Superior temporal gyrus (tissue), 1 donor: Measurements from ENCODE around the gene NAT8L.
"Not testable (repeated sequence)": the region's sequence is repeated elsewhere in the genome, so short reads cannot be mapped to it uniquely, and the experiment has no call there.

Experiments used
- DNase-seq: peaks from one replicate; pipeline ENCODE4 v3.0.0-alpha.2; 2016; ENCODE audit errors: extremely low spot score

The NAT8L gene, protein sequence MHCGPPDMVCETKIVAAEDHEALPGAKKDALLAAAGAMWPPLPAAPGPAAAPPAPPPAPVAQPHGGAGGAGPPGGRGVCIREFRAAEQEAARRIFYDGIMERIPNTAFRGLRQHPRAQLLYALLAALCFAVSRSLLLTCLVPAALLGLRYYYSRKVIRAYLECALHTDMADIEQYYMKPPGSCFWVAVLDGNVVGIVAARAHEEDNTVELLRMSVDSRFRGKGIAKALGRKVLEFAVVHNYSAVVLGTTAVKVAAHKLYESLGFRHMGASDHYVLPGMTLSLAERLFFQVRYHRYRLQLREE

DNA sequence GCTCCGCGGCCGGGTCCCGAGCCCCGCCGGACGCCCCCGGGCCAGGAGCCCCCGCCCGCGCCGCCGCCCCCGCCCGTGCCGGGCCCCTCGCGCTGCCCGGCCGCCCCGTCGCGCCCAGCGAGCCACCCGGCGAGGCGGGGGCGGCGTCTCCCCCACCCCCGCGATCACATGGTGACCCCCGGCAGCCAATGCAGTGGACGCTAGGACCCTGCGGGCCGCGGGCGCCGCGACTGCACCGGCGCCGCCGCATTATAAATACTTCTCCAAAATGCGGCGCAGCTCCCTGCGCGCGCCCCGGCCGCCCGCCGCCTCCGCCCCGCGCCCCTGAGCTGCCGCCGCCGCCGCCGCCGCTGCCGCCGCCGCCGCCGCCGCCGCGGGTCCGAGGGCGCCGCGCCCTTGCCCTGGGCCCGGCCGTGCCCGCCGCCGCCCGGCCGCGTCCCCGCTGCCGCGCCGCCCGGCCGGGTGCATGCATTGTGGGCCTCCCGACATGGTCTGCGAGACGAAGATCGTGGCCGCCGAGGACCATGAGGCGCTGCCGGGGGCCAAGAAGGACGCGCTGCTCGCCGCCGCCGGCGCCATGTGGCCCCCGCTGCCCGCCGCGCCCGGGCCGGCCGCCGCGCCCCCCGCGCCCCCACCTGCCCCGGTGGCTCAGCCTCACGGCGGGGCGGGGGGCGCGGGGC lies at the start of gene NAT8L:
Gene NAT8L, plus strand, starts transcription at position 282 of the 680 bp plus-strand sequence. Its CDS starts 185 bp downstream, at position 467.
- peak; percentile 69 for DNase-seq

DNA sequence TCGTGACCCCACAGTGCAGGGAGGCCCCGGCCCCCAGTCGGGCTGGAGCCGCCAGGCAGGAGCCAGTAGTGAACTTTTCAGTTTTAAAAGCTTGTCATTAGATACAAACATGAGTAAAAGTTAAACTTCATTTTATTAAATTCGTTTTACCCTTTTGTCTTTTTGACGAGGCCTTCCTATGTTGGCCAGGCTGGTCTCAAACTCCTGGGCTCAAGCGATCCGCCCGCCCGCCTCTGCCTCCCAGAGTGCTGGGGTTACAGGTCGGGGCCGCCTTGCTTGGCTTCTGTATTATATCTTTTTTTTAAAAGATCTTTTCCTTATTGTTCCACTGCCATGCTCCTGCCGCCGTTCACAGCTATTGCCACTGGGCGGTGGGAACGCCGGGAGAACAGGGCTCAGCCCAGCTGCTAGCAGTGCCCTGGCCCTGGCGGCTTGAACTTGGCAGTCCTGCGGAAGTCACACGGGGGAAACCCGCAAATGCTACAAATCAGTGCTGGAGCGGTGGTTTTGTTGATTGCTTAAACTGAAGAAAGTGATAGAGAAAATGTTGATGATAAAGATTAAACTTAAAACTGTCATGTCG lies 49.4 kb upstream of the NAT8L start:
- peak; percentile 50 for DNase-seq

DNA sequence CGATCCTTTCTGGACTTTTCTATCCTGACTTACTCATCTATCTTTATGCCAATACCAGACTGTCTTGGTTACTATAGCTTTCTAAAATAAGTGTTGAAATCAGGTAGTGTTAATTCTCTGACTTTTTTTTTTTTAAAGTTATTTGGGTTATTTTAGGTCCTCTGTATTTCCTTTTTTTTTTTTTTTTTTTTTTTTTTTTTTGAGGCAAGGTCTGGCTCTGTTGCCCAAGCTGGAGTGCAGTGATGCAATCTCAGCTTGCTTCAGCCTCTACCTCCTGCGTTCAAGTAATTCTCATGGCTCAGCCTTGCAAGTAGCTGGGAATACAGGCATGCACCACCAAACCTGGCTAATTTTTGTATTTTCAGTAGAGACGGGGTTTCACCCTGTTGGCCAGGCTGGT lies 47.5 kb upstream of the NAT8L start:
- no peak for DNase-seq

DNA sequence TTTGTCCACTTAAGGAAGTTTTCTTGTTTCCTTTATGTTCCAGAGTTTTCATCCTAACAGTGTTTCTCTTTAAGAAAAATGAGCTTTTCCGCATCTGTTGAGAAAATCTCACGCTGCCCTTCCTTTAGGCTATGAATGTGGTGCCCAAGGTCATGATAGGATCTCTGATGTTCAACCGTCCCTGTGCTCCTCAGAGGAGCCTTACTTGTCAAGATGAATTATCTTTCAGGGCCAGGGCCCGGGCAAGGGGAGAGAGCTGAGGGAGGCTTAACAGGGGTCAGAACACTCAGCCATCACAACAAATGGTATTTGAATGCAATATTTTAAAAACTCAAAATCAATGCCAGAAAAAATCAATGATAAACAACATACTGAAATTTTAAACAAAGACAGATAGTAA lies 44.1 kb upstream of the NAT8L start:
- no peak for DNase-seq

DNA sequence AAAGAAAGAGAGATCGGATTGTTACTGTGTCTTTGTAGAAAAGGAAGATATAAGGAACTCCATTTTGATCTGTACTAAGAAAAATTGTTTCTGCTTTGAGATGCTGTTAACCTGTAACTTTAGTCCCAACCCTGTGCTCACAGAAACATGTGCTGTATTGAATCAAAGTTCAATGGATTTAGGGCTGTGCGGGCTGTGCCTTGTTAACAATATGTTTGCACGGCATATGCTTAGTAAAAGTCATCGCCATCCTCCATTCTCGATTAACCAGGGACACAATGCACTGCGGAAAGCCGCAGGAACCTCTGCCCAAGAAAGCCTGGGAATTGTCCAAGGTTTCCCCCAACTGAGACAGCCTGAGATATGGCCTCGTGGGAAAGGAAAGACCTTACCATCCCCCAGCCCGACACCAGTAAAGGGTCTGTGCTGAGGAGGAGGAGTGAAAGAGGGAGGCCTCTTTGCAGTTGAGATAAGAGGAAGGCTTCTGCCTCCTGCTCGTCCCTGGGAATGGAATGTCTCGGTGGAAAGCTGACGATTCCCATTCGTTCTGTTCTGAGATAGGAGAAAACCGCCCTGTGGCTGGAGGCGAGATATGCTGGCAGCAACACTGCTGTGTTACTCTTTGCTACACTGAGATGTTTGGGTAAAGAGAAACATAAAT lies 37.6 kb upstream of the NAT8L start:
- not testable (repeated sequence) for DNase-seq

DNA sequence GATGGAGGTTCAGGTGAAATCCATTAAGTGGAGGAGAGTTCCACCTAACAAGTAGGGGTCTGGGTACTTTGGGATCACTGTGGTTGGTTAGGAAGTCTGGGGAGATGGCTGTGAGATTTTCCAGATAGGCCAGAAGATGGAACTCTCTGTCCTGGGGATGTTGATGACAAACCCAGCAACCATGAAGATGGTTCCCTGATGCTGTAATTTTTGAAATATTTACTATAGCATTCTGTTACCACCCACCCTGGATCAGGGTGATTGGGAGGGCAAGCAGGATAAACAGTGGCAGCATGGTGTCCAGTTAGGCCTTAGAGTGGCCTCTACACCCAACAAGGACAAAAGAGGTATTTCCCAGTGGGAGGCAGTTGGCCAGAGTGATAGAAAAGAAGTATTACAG lies 34.4 kb upstream of the NAT8L start:
- DNase-seq: no peak

DNA sequence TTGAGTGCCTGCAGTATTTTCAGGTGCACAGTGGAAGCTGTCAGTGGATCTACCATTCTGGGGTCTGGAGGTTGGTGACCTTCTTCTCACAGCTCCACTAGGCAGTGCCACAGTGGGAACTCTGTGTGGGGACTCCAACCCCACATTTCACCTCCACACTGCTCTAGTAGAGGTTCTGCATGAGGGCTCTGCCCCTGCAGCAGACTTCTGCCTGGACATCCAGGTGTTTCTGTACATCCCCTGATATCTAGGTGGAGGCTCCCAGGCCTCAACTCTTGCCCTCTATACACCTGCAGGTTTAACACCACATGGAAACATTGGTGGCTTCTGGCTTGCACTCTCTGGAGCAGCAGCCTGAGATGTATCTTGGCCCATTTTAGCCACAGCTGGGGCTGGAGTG lies 33.3 kb upstream of the NAT8L start:
- DNase-seq: no peak

DNA sequence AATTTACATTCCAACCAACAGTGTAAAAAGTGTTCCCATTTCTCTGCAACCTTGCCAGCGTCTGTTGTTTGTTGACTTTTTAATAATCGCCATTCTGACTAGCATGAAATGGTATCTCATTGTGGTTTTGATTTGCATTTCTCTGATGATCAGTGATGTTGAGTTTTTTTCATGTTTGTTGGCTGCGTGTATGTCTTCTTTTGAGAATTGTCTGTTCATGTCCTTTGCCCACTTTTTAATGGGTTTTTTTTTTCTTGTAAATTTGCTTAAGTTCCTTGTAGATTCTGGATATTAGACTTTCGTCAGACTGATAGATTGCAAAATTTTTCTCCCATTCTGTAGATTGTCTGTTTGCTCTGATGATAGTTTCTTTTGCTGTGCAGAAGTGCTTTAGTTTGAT lies 32.0 kb upstream of the NAT8L start:
- DNase-seq: not testable (repeated sequence)

DNA sequence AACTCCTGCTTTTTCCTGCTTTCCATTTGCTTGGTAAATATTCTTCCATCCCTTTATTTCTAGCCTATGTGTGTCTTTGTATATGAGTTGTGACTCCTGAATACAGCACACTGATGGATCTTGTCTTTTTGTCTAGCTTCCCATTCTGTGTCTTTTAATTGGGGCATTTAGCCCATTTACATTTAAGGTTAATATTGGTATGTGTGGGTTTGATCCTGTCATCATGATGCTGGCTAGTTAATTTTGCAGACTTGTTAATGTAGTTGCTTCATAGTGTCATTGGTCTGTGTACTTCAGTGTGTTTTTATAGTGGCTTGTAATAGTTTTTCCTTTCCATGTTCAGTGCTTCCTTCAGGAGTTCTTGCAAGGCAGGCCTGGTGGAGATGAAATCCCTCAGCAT lies 28.0 kb upstream of the NAT8L start:
- DNase-seq: not testable (repeated sequence)

DNA sequence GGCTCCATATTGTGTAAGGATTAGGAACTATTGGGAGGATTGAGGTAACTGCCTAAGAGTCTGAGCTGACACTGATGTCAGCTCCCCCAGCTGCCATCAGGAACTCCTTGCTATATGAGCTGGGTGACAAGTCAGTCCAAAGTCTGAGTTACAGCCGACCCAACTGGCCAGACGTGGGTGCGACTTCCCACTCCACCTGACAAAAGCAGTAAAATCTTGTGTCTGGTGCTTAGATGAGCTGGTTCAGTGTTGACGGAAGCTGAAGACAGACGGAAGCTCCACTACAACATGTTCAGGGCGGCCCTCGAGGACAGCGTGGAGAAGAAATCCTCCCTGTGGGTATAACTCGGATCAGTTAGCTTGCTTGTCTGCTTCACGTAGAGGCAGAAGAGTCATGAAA lies 22.8 kb upstream of the NAT8L start:
- no peak for DNase-seq

DNA sequence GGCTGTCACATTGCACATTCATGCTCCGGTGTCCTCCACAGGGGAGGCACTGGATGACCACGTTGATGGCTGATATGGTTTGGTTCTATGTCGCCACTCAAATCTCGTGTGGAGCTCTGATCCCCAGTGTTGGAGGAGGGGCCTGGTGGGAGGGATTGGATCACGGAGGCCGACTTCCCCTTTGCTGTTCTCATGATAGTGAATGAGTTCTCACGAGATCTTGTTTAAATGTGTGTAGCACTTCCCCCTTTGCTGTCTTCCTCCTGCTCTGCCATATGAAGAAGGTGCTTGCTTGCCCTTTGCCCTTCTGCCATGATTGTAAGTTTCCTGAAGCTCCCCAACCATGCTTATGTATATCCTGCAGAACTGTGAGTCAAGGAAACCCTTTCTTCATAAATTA lies 22.3 kb upstream of the NAT8L start:
- DNase-seq: no peak

DNA sequence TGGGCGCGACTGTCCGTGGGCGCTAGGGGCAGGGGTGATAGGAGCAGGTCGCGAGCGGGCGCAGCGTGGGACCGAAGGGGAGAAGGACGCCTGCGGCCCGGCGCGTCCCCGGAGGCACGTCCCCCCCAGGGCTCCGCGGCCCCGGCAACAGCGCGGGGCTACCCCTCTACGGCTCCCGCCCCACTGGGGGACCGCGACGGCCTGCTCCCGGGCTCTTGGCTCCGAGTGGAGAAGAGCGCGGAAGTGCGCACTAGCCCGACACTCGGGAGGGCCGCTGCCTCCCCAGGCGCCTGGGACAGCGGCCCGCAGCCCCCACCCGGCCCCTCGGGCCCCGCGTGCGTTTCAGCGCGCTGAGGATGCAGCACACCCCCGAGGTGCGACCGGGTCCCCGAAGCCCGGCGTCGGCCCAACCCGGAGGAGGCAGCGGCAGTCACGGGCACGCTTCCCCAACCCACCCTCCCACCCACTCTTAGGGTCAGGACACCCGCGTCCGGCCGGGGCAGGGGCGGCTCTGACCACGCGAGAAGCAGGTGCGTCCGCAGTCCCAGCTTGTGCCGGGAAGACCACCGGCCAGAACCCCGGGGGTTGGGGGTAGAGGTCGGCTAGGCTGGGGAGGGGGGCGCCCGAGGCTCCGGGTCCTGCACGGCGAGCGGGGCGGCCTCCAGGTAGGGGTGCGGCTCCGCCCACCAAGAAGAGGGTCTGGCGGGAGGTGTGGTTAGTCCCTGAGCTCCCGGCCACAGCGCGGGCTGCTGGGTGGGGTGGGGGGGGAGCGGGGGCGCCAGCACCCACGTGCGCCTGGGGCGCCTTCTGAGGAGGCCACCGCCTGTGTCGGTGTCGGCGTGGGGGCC lies 18.5 kb upstream of the NAT8L start:
- no peak for DNase-seq

DNA sequence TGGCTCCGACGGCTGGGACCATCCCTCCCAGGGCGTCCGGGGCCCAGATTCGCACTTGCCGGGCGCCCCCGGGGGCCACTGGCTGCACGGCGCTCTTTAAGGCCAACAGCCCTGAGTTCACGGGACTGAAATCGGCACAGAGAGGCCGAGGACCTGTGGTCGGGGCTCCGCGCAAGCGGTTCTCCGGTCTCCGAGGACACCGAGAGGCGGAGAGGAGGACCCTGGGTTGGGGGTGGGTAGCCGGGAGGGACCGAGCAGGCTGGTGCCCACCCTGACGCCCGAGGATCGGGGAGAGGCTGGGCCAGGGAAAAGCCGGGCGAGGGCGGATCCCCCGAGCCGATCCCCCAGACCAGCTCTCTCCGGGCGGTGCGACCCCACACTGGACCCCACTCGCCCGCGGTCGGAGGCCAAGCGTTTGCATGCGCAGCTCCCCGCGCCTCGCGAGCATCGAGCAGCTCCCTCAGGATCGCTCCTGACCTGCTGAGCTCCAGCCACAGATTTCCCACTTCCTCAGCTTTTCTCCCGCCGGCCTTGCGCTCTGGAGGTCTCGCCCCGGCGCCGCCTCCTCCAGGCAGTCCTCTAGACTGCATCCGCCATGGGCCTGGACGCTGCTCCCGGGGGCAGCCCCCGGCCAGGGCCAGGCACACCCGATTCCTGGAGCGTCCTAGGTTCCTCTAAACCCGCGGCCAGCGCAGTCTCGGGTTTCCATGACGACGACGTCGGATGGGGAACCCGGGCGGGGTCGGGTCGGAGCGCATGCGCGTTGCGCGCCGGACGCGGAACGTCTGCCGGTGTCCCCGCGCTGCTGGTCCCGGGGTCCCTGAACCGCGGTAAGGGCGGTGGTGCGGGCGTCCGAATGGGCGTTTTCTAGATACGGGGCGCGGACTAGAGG lies 17.6 kb upstream of the NAT8L start:
- DNase-seq: peak; percentile 87

DNA sequence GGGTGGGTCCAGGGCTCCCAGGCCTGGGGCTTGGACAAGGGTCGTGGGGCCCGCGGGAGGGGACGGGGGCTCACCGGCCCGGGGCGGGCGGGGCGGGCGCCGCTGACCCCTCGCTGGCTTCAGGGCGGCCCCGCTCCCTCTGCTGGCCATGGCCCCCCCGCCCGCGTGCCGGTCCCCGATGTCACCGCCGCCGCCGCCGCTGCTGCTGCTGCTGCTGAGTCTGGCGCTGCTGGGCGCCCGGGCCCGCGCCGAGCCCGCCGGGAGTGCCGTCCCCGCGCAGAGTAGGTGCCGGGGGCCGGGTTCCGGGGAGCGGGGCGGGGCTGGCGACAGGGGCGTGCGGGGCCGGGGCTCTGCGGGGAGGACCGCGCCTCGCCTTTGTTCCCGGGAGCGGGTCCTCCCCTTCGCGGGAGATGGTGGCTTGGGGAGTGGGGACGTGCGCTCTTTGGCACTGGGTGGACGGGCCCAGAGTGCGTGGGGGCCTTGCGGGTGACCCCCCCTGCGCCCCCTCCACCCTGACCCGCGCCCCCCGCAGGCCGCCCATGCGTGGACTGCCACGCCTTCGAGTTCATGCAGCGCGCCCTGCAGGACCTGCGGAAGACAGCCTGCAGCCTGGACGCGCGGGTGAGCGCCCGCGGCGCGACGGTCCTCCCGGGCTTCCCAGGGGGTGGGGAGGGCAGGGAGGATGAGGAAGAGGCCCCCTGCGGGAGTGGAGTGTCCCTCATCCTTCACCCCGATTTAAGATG lies 16.8 kb upstream of the NAT8L start:
- DNase-seq: no peak

DNA sequence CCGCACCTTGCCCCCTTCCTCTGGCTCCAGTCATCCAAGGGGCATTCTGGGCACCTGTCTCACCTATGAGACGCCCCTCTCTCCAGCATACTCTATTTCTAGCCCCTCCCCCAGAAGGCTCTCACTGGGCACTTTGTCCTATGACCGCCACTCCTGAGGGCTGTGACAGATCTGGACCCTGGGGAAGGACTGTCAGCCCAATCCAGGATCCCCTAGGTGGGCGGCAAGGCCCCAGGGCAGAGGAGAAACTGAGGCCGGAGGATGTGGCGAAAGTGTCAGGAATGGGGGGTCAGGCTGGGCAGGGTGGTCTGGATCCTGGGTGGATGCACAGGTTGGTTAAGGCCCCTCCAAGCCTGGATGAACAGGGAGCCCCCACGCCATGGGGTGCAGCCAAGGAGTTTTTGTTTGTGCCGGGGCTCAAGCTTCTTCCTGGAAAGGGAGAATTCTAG lies 16.2 kb upstream of the NAT8L start:
- no peak for DNase-seq

DNA sequence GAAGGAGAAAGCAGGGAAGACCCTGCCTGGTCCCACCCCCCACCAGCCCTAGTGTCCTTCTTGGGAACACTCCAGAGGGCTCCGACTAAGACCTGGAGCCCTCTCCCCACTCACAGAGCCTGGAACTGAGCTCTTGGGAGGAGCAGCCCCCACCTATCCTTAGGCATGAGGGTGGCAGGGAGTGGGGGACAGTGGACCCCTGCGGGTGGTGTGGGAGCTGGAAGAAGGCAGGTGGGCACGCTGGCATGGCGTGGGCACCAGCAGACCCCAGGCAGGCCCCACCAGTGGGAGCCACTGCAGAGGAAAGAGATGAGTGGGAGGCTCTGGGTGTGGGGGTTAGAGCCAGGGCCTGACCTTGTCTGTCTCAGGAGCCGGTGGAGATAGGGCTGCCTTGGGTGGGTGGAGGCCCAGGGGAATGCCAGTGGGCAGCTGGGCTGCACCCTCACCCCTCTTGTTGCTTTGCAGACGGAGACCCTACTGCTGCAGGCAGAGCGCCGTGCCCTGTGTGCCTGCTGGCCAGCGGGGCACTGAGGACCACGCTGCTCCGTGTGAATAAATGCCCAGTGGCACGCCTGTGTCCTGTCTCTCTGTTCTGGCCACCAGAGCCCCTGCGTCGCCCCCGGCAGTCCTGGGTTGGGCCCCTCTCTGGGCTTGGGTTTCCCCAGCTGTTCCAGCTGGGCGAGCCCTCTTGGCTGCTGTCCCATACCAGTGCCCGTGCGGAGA lies 15.6 kb upstream of the NAT8L start:
- DNase-seq: no peak

DNA sequence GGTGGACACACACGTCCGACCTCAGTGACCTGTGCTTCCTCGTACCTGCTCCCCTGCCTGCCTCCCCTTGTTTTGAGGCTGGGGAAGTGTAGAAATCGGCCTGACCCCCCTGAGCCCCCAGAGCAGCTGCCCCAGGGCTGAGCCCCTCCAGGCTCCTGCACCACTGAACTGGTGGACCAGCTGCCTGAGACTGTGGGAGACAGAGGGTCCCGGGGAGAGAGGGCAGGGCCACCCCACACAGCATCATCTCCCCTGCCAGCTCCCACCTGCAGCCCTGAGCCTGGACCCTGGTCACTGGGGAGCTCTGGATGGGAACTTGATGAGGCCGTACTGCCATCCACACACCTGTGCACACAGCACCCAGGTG lies 15.0 kb upstream of the NAT8L start:
- DNase-seq: no peak

DNA sequence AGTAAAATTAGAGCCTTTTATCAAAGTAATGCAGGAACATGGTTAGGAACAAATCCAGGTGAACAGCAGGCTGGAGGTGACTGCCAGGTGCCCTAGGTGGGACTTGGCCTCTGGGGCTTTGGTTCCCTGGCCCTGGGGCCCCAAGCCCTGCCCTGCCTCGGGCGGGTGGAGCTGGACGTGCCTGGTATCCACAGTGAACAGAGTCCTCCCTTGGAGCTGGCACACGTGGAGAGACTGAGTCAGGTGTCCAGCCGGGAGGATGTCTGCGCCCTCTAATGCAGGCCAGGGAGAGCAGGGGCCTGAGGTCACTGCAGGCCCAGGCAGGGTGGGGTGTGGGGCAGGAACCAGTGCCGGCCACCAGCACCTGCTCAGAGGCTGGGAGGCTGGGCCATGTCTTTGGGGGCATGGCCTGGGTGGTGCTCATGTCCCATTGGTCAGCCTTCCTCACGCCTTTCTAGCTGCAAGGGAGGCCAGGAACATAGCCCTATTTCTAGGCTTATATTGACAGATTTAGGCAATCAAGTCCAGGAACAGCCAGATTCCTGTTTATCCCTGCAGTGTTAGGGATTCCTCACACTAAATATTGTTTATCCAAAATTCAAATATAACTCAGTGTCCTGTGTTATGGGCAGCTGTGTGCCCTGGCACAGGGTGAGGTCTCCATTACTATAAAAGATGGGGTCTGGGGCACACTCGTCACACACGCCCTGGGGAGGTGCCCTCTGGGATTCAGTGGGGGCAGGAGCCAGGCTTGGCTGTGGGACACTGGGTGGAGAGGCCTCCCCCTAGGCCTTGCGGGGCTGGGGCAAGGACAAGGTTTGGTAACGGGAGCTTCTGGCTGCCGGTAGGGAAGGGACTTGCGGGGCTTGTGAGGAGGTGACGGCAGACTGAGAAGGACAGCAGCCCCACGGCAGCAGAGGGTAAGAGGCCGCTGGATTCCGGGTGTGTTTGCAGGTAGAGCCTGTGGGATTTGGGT lies 14.3 kb upstream of the NAT8L start:
- DNase-seq: no peak
